HCT116 (cell line): ENCODE measurements around the gene MNAT1. TPM values are rescaled to one million over a fixed set of nuclear protein-coding genes. Genes with fewer than 3 reads are reported as not detected.

ENCODE experiments used
- ATAC-seq: fragments of 200-7000 bp; cut with Tn5 transposase; 2 replicates; pipeline ENCODE4 v1.9.1; 2020; ENCODE audit warnings: mild to moderate bottlenecking, moderate library complexity
- BruUV-seq: library from RNA; stranded (reverse); fragments of 400-500 nt; replicated peaks from 2 replicates; lab custom pipeline; 2021; lab: Mats Ljungman, UMichigan
- CTCF ChIA-PET: fragments of 300-600 bp; sonication (Branson Sonifier 250); formaldehyde crosslinking; loops from one replicate; lab custom pipeline; 2021; ENCODE audit warnings: antibody characterized with exemption; lab: Charles Lee
- POLR2A ChIA-PET: fragments of 300-600, 350-600 bp; sonication (Branson Sonifier 250); formaldehyde crosslinking; loops from one replicate; lab custom pipeline; 2021; ENCODE audit warnings: antibody characterized with exemption; lab: Charles Lee
- RAD21 ChIA-PET, 2 experiments: fragments of 300-600 bp; sonication (Branson Sonifier 250); formaldehyde crosslinking; loops; one replicate each; lab custom pipeline; 2023; ENCODE audit warnings: low total read pairs in 2 of 2; ENCODE audit not compliant: uncharacterized antibody in 2 of 2, unreplicated experiment in 2 of 2, low non-redundant PET in 1 of 2; lab: Charles Lee
- DNase-seq: peaks from one replicate; pipeline ENCODE4 v3.0.0-alpha.2; 2010; ENCODE audit warnings: low read depth, low spot score
- H2AFZ ChIP-seq: fragments of 200-600 bp; shearing (Covaris generic), sonication (generic); 2 replicates; pipeline ENCODE4 v1.6.1; 2017; ENCODE audit warnings: low read depth, mixed run types, mixed read lengths, antibody characterized with exemption, low read length; ENCODE audit not compliant: poor library complexity, severe bottlenecking
- H3K27ac ChIP-seq: 2 replicates; pipeline ENCODE4 v1.5.1; 2012; ENCODE audit warnings: low read depth, low read length
- H3K27me3 ChIP-seq: fragments of 200-600 bp; sonication (generic); 2 replicates; pipeline ENCODE4 v1.6.1; 2016; ENCODE audit warnings: mixed run types, low read length, mixed read lengths; ENCODE audit not compliant: insufficient read depth
- H3K36me3 ChIP-seq, 2 experiments: fragments of 200-500 bp in 1 of 2; fragments of 200-600 bp in 1 of 2; sonication (Bioruptor generic) in 1 of 2; sonication (generic) in 1 of 2; 2 replicates each; pipeline versions ENCODE4 v1.5.1 to v1.6.1; 2014 to 2016; ENCODE audit warnings: low read length in 2 of 2, inconsistent platforms in 1 of 2, mixed read lengths in 1 of 2, mixed run types in 1 of 2; ENCODE audit not compliant: insufficient read depth in 2 of 2, control insufficient read depth in 1 of 2
- H3K4me1 ChIP-seq, 2 experiments: fragments of 200-600 bp in 1 of 2; sonication (generic) in 1 of 2; 2 replicates each; pipeline versions ENCODE4 v1.5.1 to v1.6.1; 2012 to 2017; ENCODE audit warnings: low read length in 2 of 2, inconsistent platforms in 1 of 2, mild to moderate bottlenecking in 1 of 2, mixed read lengths in 1 of 2, mixed run types in 1 of 2, moderate library complexity in 1 of 2; ENCODE audit not compliant: insufficient read depth in 2 of 2, control insufficient read depth in 1 of 2
- H3K4me2 ChIP-seq: fragments of 200-600 bp; sonication (generic); 2 replicates; pipeline ENCODE4 v1.6.1; 2017; ENCODE audit warnings: mixed run types, low read length, mixed read lengths
- H3K4me3 ChIP-seq, 2 experiments: fragments of 200-600 bp in 1 of 2; sonication (generic) in 1 of 2; replicated peaks in 1 of 2; 2 replicates each; pipeline ENCODE4 v1.5.1; 2011 to 2016; ENCODE audit warnings: low read length in 2 of 2, control low read depth in 1 of 2, low read depth in 1 of 2, mild to moderate bottlenecking in 1 of 2, mixed read lengths in 1 of 2, mixed run types in 1 of 2
- H3K79me2 ChIP-seq: fragments of 200-600 bp; sonication (generic); 2 replicates; pipeline ENCODE4 v1.6.1; 2017; ENCODE audit warnings: mild to moderate bottlenecking, mixed run types, low read length, moderate library complexity, mixed read lengths; ENCODE audit not compliant: insufficient read depth
- H3K9ac ChIP-seq: fragments of 200-600 bp; sonication (generic); 2 replicates; pipeline ENCODE4 v1.6.1; 2016; ENCODE audit warnings: low read length, mixed read lengths
- H3K9me2 ChIP-seq: fragments of 200-600 bp; sonication (generic), shearing (Covaris generic); 2 replicates; pipeline ENCODE4 v1.6.1; 2017; ENCODE audit warnings: mixed run types, mild to moderate bottlenecking, moderate library complexity; ENCODE audit not compliant: insufficient read depth
- H3K9me3 ChIP-seq, 2 experiments: fragments of 200-500 bp in 1 of 2; fragments of 200-600 bp in 1 of 2; sonication (Bioruptor generic) in 1 of 2; sonication (generic) in 1 of 2; 2 replicates each; pipeline ENCODE4 v1.6.1; 2014 to 2017; ENCODE audit warnings: low read length in 2 of 2, mixed read lengths in 2 of 2, inconsistent platforms in 1 of 2, low read depth in 1 of 2, mild to moderate bottlenecking in 1 of 2, mixed run types in 1 of 2, moderate library complexity in 1 of 2; ENCODE audit not compliant: control insufficient read depth in 1 of 2, insufficient read depth in 1 of 2
- H4K20me1 ChIP-seq: fragments of 200-600 bp; sonication (generic), shearing (Covaris generic); 2 replicates; pipeline ENCODE4 v1.6.1; 2017; ENCODE audit warnings: mixed run types, mild to moderate bottlenecking, moderate library complexity; ENCODE audit not compliant: insufficient read depth
- ATF3 ChIP-seq: IDR thresholded peaks from 2 replicates; pipeline ENCODE4 v1.6.1; 2012
- CEBPB ChIP-seq: IDR thresholded peaks from 2 replicates; pipeline ENCODE4 v1.6.1; 2012; ENCODE audit warnings: low read depth
- CTCF ChIP-seq, 3 experiments: fragments of 200-600 bp in 1 of 3; sonication (generic) in 1 of 3; IDR thresholded peaks in 2 of 3; conservative IDR thresholded peaks in 1 of 3; 2 replicates each; pipeline ENCODE4 v1.5.1; 2012 to 2017; ENCODE audit warnings: low read depth in 2 of 3, low read length in 2 of 3, antibody characterized with exemption in 1 of 3, borderline replicate concordance in 1 of 3, control low read depth in 1 of 3, mild to moderate bottlenecking in 1 of 3, mixed read lengths in 1 of 3, mixed run types in 1 of 3, moderate library complexity in 1 of 3; ENCODE audit not compliant: insufficient read depth in 1 of 3
- ELF1 ChIP-seq: IDR thresholded peaks from 2 replicates; pipeline ENCODE4 v1.6.1; 2012; ENCODE audit warnings: low read depth, borderline replicate concordance
- JUND ChIP-seq: IDR thresholded peaks from 2 replicates; pipeline ENCODE4 v1.6.1; 2012
- POLR2A ChIP-seq: IDR thresholded peaks from 2 replicates; pipeline ENCODE4 v1.7.0; 2011; ENCODE audit warnings: borderline replicate concordance; ENCODE audit not compliant: insufficient read depth, insufficient read length; ENCODE audit errors: extremely low read depth
- POLR2AphosphoS5 ChIP-seq: IDR thresholded peaks from 2 replicates; pipeline ENCODE4 v1.6.1; 2011; ENCODE audit warnings: mild to moderate bottlenecking, low read depth, low read length, moderate library complexity
- SP1 ChIP-seq: IDR thresholded peaks from 2 replicates; pipeline ENCODE4 v1.6.1; 2012; ENCODE audit warnings: low read depth
- SRF ChIP-seq: IDR thresholded peaks from 2 replicates; pipeline ENCODE4 v1.6.1; 2012; ENCODE audit warnings: low read depth
- ZFX ChIP-seq: fragments of 450-650 bp; IDR thresholded peaks from 2 replicates; pipeline ENCODE4 v1.6.1; 2017
- intact Hi-C: fragments of 100-400 bp; cut with micrococcal nuclease; formaldehyde crosslinking; loops from 2 replicates; pipeline ENCODE4 v1.10.0; 2022
- total RNA-seq: library from RNA; stranded (reverse); gene quantifications from one replicate; pipeline ENCODE4 v1.2.1, GENCODE V29; 2021; ENCODE audit not compliant: unreplicated experiment

The MNAT1 gene
- total RNA-seq, 1 experiment from 2014 or later: 49.3 TPM

- TF ChIP-seq ELF1 (no peak), POLR2AphosphoS5 (no peak)
Observed at GRCh38 chr14:60790850-60791249, 56.3 kb downstream of the MNAT1 start (continued).

- no peak overlapping the region for H3K9ac ChIP-seq
- peaks cover 9% of the 10 kb centered on the region; the same call in 1 of the 2 replicates for H3K79me2 ChIP-seq
- ChIA-PET RAD21 (no interaction called here), POLR2A (no interaction called here), CTCF (no interaction called here)
- H3K4me2 ChIP-seq: no peak overlapping the region
- DNase-seq (no peak), ATAC-seq (no peak)
- TF ChIP-seq ZFX: no peak
- TF ChIP-seq SP1: no peak
- no peak for TF ChIP-seq SRF
- no peak for TF ChIP-seq CTCF (IDR thresholded peaks at IDR 0.05 in 2 of 3, conservative IDR thresholded peaks at IDR 0.05 in 1 of 3; ENCODE audit: borderline replicate concordance in 1 of 3, insufficient read depth in 1 of 3, low read depth in 2 of 3, low read length in 2 of 3)
- TF ChIP-seq POLR2A: no peak
- no peak for TF ChIP-seq JUND
- no peaks in the 10 kb centered on the region for H3K36me3 ChIP-seq
- no peak overlapping the region for H2AFZ ChIP-seq
- intact Hi-C loops: no loop called here
- no peak overlapping the region for H3K27ac ChIP-seq
- H3K9me3 ChIP-seq: no peaks in the 10 kb centered on the region
- no TSS peak for BruUV-seq
- H3K4me3 ChIP-seq: no peak overlapping the region
- no peaks in the 10 kb centered on the region for H3K9me2 ChIP-seq
- H3K27me3 ChIP-seq: no peaks in the 10 kb centered on the region
- H3K4me1 ChIP-seq: no peaks in the 10 kb centered on the region
- H4K20me1 ChIP-seq: no peaks in the 10 kb centered on the region
Observed at GRCh38 chr14:60796434-60796833, 61.9 kb downstream of the MNAT1 start.

GRCh38 chr14:60800409-60800808 lies 65.8 kb downstream of the MNAT1 start:
- ChIA-PET RAD21 (no interaction called here), POLR2A (no interaction called here), CTCF (no interaction called here)
- no peak overlapping the region for H2AFZ ChIP-seq
- no peaks in the 10 kb centered on the region for H3K9me3 ChIP-seq
- H3K27me3 ChIP-seq: no peaks in the 10 kb centered on the region
- H3K4me2 ChIP-seq: no peak overlapping the region
- BruUV-seq: no TSS peak
- H3K4me3 ChIP-seq: no peak overlapping the region
- H4K20me1 ChIP-seq: no peaks in the 10 kb centered on the region
- DNase-seq (no peak), ATAC-seq (no peak)
- no peaks in the 10 kb centered on the region for H3K9me2 ChIP-seq
- H3K36me3 ChIP-seq: no peaks in the 10 kb centered on the region
- intact Hi-C loops: no loop called here
- TF ChIP-seq CTCF (IDR thresholded peaks at IDR 0.05 in 2 of 3, conservative IDR thresholded peaks at IDR 0.05 in 1 of 3; ENCODE audit: borderline replicate concordance in 1 of 3, insufficient read depth in 1 of 3, low read depth in 2 of 3, low read length in 2 of 3) (no peak), ATF3 (no peak), POLR2AphosphoS5 (no peak), SP1 (no peak), CEBPB (no peak)
- no peaks in the 10 kb centered on the region for H3K4me1 ChIP-seq
- no peak overlapping the region for H3K27ac ChIP-seq
- H3K9ac ChIP-seq: no peak overlapping the region
- H3K79me2 ChIP-seq: no peaks in the 10 kb centered on the region
